H9 (cell line): Measurements from ENCODE around the gene IDH3B. TPM values are rescaled to one million over a fixed set of nuclear protein-coding genes. Genes with fewer than 3 reads are reported as not detected.

Experiments
- DNase-seq: peaks from one replicate; pipeline ENCODE4 v3.0.0-alpha.2; 2017
- H2AFZ ChIP-seq: one replicate; pipeline ENCODE4 v1.6.1; 2013; ENCODE audit warnings: mild to moderate bottlenecking, low read length, control low read depth, moderate library complexity
- H2AK5ac ChIP-seq: 2 replicates; pipeline ENCODE4 v1.6.1; 2013; ENCODE audit warnings: low read length, control low read depth, mixed read lengths; ENCODE audit not compliant: insufficient read length
- H2BK120ac ChIP-seq: one replicate; pipeline ENCODE4 v1.6.1; 2013; ENCODE audit warnings: low read depth, mild to moderate bottlenecking, low read length, control low read depth, inconsistent platforms; ENCODE audit not compliant: poor library complexity, severe bottlenecking
- H2BK12ac ChIP-seq: 2 replicates; pipeline ENCODE4 v1.6.1; 2013; ENCODE audit warnings: low read length, control low read depth, mixed read lengths, low read depth; ENCODE audit not compliant: insufficient read length
- H2BK15ac ChIP-seq: 2 replicates; pipeline ENCODE4 v1.6.1; 2013; ENCODE audit warnings: low read depth, low read length, control low read depth
- H2BK20ac ChIP-seq: one replicate; pipeline ENCODE4 v1.6.1; 2013; ENCODE audit warnings: low read depth, mild to moderate bottlenecking, low read length, control low read depth, inconsistent platforms; ENCODE audit not compliant: poor library complexity, severe bottlenecking
- H2BK5ac ChIP-seq: 2 replicates; pipeline ENCODE4 v1.6.1; 2013; ENCODE audit warnings: low read length, control low read depth, mixed read lengths; ENCODE audit not compliant: insufficient read length
- H3K14ac ChIP-seq: 2 replicates; pipeline ENCODE4 v1.6.1; 2013; ENCODE audit warnings: low read length, control low read depth; ENCODE audit not compliant: insufficient read depth
- H3K18ac ChIP-seq: 2 replicates; pipeline ENCODE4 v1.6.1; 2013; ENCODE audit warnings: low read depth, mild to moderate bottlenecking, mixed read lengths, low read length, control low read depth; ENCODE audit not compliant: insufficient read length
- H3K23ac ChIP-seq: 2 replicates; pipeline ENCODE4 v1.6.1; 2013; ENCODE audit warnings: low read length, control low read depth, mixed read lengths, low read depth; ENCODE audit not compliant: insufficient read length
- H3K23me2 ChIP-seq: 2 replicates; pipeline ENCODE4 v1.6.1; 2013; ENCODE audit warnings: low read depth, mild to moderate bottlenecking, mixed read lengths, low read length, control low read depth; ENCODE audit not compliant: insufficient read length, poor library complexity, severe bottlenecking
- H3K27ac ChIP-seq: 2 replicates; pipeline ENCODE4 v1.5.1; 2013; ENCODE audit warnings: low read length, control low read depth, mixed read lengths, low read depth; ENCODE audit not compliant: insufficient read length
- H3K27me3 ChIP-seq: 2 replicates; pipeline ENCODE4 v1.6.1; 2013; ENCODE audit warnings: low read length, control low read depth, inconsistent platforms; ENCODE audit not compliant: insufficient read depth
- H3K4ac ChIP-seq: 2 replicates; pipeline ENCODE4 v1.6.1; 2013; ENCODE audit warnings: low read depth, mild to moderate bottlenecking, control low read depth, inconsistent platforms, low read length, moderate library complexity
- H3K4me1 ChIP-seq: 2 replicates; pipeline ENCODE4 v1.6.1; 2013; ENCODE audit warnings: low read length, control low read depth, inconsistent platforms; ENCODE audit not compliant: insufficient read depth
- H3K4me2 ChIP-seq: 2 replicates; pipeline ENCODE4 v1.6.1; 2013; ENCODE audit warnings: low read length, control low read depth, mixed read lengths; ENCODE audit not compliant: insufficient read length, insufficient read depth
- H3K56ac ChIP-seq: 2 replicates; pipeline ENCODE4 v1.6.1; 2013; ENCODE audit warnings: low read depth, mild to moderate bottlenecking, mixed read lengths, low read length, control low read depth; ENCODE audit not compliant: insufficient read length
- H3K79me1 ChIP-seq: 2 replicates; pipeline ENCODE4 v1.6.1; 2013; ENCODE audit warnings: low read depth, mild to moderate bottlenecking, moderate library complexity, low read length, control low read depth, inconsistent platforms; ENCODE audit not compliant: insufficient read depth, poor library complexity, severe bottlenecking
- H3K79me2 ChIP-seq: 2 replicates; pipeline ENCODE4 v1.6.1; 2013; ENCODE audit warnings: low read length, control low read depth, inconsistent platforms; ENCODE audit not compliant: insufficient read depth
- H3K9ac ChIP-seq: 2 replicates; pipeline ENCODE4 v1.6.1; 2013; ENCODE audit warnings: low read length, control low read depth, mixed read lengths; ENCODE audit not compliant: insufficient read length; ENCODE audit errors: extremely low read depth
- H3K9me3 ChIP-seq: one replicate; pipeline ENCODE4 v1.6.1; 2013; ENCODE audit warnings: low read depth, low read length, inconsistent platforms; ENCODE audit not compliant: control insufficient read depth
- H3T11ph ChIP-seq: one replicate; pipeline ENCODE4 v1.6.1; 2013; ENCODE audit warnings: mild to moderate bottlenecking, low read length, control low read depth, inconsistent platforms
- H4K20me1 ChIP-seq: one replicate; pipeline ENCODE4 v1.6.1; 2013; ENCODE audit not compliant: control insufficient read depth, insufficient read length, insufficient read depth
- H4K5ac ChIP-seq: 2 replicates; pipeline ENCODE4 v1.6.1; 2013; ENCODE audit warnings: low read depth, mild to moderate bottlenecking, mixed read lengths, low read length, control low read depth; ENCODE audit not compliant: insufficient read length
- H4K8ac ChIP-seq: replicated peaks from 2 replicates; pipeline ENCODE4 v1.6.1; 2013; ENCODE audit warnings: low read length, control low read depth, mixed read lengths, low read depth; ENCODE audit not compliant: insufficient read length
- H4K91ac ChIP-seq: 2 replicates; pipeline ENCODE4 v1.6.1; 2013; ENCODE audit warnings: low read depth, mild to moderate bottlenecking, moderate library complexity, mixed read lengths, low read length, control low read depth; ENCODE audit not compliant: insufficient read length
- H3K27ac Mint-ChIP-seq, 3 experiments: 2 replicates in 2 of 3; 3 replicates in 1 of 3; pipeline ENCODE4 v1.8.0; 2020 to 2021; ENCODE audit warnings: mixed read lengths in 3 of 3, mild to moderate bottlenecking in 1 of 3, moderate library complexity in 1 of 3
- H3K27me3 Mint-ChIP-seq: 2 replicates; pipeline ENCODE4 v1.8.0; 2021; ENCODE audit warnings: low read depth, mild to moderate bottlenecking, moderate library complexity, mixed read lengths
- H3K36me3 Mint-ChIP-seq, 3 experiments: 2 replicates in 2 of 3; 3 replicates in 1 of 3; pipeline ENCODE4 v1.8.0; 2020 to 2021; ENCODE audit warnings: low read depth in 3 of 3, mixed read lengths in 3 of 3; ENCODE audit not compliant: insufficient read depth in 1 of 3
- H3K4me1 Mint-ChIP-seq, 2 experiments: 2 replicates each; pipeline ENCODE4 v1.8.0; 2020; ENCODE audit warnings: mixed read lengths in 2 of 2
- H3K4me3 Mint-ChIP-seq, 2 experiments: 2 replicates in 1 of 2; 3 replicates in 1 of 2; pipeline ENCODE4 v1.8.0; 2020 to 2021; ENCODE audit warnings: mild to moderate bottlenecking in 2 of 2, mixed read lengths in 2 of 2, moderate library complexity in 1 of 2
- H3K9me3 Mint-ChIP-seq, 2 experiments: 2 replicates in 1 of 2; 3 replicates in 1 of 2; pipeline ENCODE4 v1.8.0; 2020; ENCODE audit warnings: mild to moderate bottlenecking in 2 of 2, mixed read lengths in 2 of 2, moderate library complexity in 1 of 2
- WGBS: extraction: QIAGEN DNeasy Blood & Tissue Kit; methylation state at CpG from one replicate; pipeline ENCODE4 v1.1.7; 2013; ENCODE audit warnings: missing lambda C conversion rate, low lambda C conversion rate, mixed read lengths; ENCODE audit not compliant: insufficient read length; ENCODE audit errors: extremely low coverage; 5-methylcytosine and 5-hydroxymethylcytosine counted together
- total RNA-seq: library from RNA; stranded (reverse); gene quantifications from 2 replicates; pipeline ENCODE4 v1.2.1, GENCODE V29; 2021
- TF ChIP-seq, protein P1 (sequence below): fragments of 200-600 bp; sonication (generic); conservative IDR thresholded peaks from 3 replicates; pipeline ENCODE4 v1.8.0; 2021; ENCODE audit warnings: antibody characterized with exemption, mild to moderate bottlenecking

Gene IDH3B
- total RNA-seq, 1 experiment from 2014 or later, result 114 TPM

DNA sequence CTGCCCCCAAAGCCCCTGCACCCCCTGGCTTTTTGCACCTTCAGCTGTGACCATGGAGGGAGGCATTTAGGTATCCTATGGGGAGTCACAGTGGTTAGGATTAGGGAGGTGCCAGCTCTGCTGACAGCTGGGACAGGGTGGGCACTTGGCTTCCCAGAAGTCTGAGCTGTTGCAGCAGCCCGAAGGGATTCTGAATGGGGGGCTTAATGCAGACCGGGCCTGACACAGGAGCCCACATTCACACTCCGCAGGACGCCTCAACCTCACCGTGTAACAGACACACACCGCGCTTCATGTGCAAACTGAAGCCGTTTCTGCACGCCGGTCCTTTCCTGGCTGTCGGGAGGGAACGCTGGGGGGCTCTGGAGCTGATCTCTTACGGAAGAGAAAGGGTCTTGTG, 30.5 kb upstream of the IDH3B start:
- H3K23me2 ChIP-seq, result no peaks in the 10 kb centered on the region
- H2BK20ac ChIP-seq, result no peak overlapping the region
- no peak overlapping the region for H3K4me2 ChIP-seq
- H3K9ac ChIP-seq, result no peak overlapping the region
- no peak overlapping the region for H3K27ac ChIP-seq
- H2BK15ac ChIP-seq, result no peak overlapping the region
- no peak overlapping the region for H2BK5ac ChIP-seq
- WGBS, result no CpG with 5 or more reads among the region's 13 CpGs
- no peak overlapping the region for H3K14ac ChIP-seq
- no peak overlapping the region for H2BK120ac ChIP-seq
- no peaks in the 10 kb centered on the region for H3K9me3 ChIP-seq
- H3K23ac ChIP-seq, result no peak overlapping the region
- H4K8ac ChIP-seq, result no peak overlapping the region
- no peak overlapping the region for H2AK5ac ChIP-seq
- peaks cover 51% of the 10 kb centered on the region for H3K27me3 ChIP-seq
- Mint-ChIP-seq H3K27ac (no peak overlapping the region), H3K36me3 (peaks cover 0 to 5% (median 0%) of the 10 kb centered on the region in 3 experiments; a peak in 2 of 7 replicates), H3K4me1 (peaks cover 17 to 38% of the 10 kb centered on the region in 2 experiments), H3K27me3 (peaks cover 87% of the 10 kb centered on the region), H3K9me3 (peaks cover 2 to 3% of the 10 kb centered on the region in 2 experiments), H3K4me3 (peak overlapping the region in 1 of 2 experiments; percentile 73; a peak in 4 of 5 replicates)
- no peak for DNase-seq
- no peak overlapping the region for H2BK12ac ChIP-seq
- H4K5ac ChIP-seq, result no peak overlapping the region
- H3K4me1 ChIP-seq, result no peaks in the 10 kb centered on the region
- TF ChIP-seq, protein P1, sequence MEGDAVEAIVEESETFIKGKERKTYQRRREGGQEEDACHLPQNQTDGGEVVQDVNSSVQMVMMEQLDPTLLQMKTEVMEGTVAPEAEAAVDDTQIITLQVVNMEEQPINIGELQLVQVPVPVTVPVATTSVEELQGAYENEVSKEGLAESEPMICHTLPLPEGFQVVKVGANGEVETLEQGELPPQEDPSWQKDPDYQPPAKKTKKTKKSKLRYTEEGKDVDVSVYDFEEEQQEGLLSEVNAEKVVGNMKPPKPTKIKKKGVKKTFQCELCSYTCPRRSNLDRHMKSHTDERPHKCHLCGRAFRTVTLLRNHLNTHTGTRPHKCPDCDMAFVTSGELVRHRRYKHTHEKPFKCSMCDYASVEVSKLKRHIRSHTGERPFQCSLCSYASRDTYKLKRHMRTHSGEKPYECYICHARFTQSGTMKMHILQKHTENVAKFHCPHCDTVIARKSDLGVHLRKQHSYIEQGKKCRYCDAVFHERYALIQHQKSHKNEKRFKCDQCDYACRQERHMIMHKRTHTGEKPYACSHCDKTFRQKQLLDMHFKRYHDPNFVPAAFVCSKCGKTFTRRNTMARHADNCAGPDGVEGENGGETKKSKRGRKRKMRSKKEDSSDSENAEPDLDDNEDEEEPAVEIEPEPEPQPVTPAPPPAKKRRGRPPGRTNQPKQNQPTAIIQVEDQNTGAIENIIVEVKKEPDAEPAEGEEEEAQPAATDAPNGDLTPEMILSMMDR, result no peak
- no peak overlapping the region for H2AFZ ChIP-seq
- no peak overlapping the region for H3T11ph ChIP-seq
- H4K91ac ChIP-seq, result no peak overlapping the region
- no peak overlapping the region for H3K56ac ChIP-seq
- no peak overlapping the region for H3K18ac ChIP-seq
- H3K79me1 ChIP-seq, result no peaks in the 10 kb centered on the region
- H3K79me2 ChIP-seq, result no peaks in the 10 kb centered on the region
- H3K4ac ChIP-seq, result no peak overlapping the region
- H4K20me1 ChIP-seq, result peaks cover 4% of the 10 kb centered on the region
